ENCODE results near the gene CDHR5.

CDHR5 gene

GRCh38 chr11:598005-598680 lies 26.6 kb downstream of the CDHR5 start:
- TF ChIP-seq GATA2 (IDR thresholded peaks at IDR 0.05; ENCODE audit: low read depth, low read length): no peak
- no peak for TF ChIP-seq GATA3 (IDR thresholded peaks at IDR 0.05; ENCODE audit: low read depth, low read length)

GRCh38 chr11:597166-597725 lies 27.5 kb downstream of the CDHR5 start:
- TF ChIP-seq GATA3 (IDR thresholded peaks at IDR 0.05; ENCODE audit: low read depth, low read length) (no peak), GATA2 (IDR thresholded peaks at IDR 0.05; ENCODE audit: low read depth, low read length) (no peak)

- TF ChIP-seq GATA3 (IDR thresholded peaks at IDR 0.05; ENCODE audit: low read depth, low read length) (no peak), GATA2 (IDR thresholded peaks at IDR 0.05; ENCODE audit: low read depth, low read length) (no peak)
Observed at GRCh38 chr11:596374-596773, 28.4 kb downstream of the CDHR5 start.

DNA sequence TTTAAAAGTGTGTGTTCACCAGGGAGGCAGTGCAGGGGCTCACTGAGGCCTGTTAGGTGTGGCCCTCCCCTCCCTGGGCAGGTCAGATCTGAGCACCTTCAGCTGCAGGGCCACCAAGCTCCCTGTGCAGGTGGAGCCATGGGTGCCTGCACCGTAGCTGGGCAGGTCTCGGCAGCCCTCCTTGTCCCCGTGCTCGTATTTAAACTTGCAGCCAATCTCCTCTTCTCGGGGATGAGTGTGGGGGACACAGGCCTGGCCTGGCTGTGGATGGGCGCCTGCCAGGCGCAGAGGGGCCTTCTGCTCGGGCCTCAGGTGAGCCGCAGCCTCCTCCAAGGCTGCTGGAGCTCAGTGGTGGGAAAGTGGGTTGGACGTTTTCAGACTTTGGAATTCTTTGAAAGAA lies 29.4 kb downstream of the CDHR5 start:
- TF ChIP-seq GATA2 (IDR thresholded peaks at IDR 0.05; ENCODE audit: low read depth, low read length): no peak
- TF ChIP-seq GATA3 (IDR thresholded peaks at IDR 0.05; ENCODE audit: low read depth, low read length): no peak

- no peak for TF ChIP-seq GATA3 (IDR thresholded peaks at IDR 0.05; ENCODE audit: low read depth, low read length)
- TF ChIP-seq GATA2 (IDR thresholded peaks at IDR 0.05; ENCODE audit: low read depth, low read length): no peak
Observed at GRCh38 chr11:593347-593746, 31.4 kb downstream of the CDHR5 start.

DNA sequence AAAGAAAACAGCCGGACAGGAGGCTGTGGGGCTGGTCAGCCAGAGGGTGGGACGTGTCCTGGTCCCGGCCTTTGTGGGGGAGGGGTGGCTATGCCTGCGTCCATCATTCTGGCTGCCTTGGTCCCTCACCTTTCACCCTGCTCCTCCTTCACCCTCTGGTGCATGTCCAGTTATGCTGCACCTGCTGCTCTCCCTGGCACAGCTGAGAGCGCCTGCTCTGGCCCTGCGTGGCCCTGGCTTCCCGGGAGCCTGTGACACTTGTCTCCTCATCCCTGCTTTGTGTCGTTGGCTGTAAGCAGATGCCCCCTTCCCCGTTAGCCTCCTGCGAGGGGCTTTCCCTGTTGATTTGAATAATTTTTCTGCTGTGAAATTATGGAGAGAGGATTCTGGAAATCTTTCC lies 31.8 kb downstream of the CDHR5 start:
- TF ChIP-seq GATA3 (IDR thresholded peaks at IDR 0.05; ENCODE audit: low read depth, low read length) (no peak), GATA2 (IDR thresholded peaks at IDR 0.05; ENCODE audit: low read depth, low read length) (no peak)

DNA sequence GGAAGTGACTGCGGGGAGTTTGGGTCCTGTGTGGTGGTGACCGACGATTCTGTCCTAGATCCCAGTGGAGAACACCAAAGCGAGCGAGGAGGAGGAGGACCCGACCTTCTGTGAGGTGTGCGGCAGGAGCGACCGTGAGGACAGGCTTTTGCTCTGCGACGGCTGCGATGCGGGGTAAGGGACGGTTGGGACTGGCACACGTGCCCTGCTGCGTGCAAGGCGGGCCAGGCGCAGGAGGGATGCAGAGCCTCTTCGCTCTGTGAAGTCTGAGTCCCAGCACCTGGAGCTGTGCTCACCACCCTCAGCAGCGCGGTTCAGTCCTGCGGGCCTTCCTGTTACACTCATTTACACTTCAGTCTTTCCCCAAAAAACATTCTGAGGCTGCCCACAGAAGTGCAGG lies 32.3 kb downstream of the CDHR5 start:
- TF ChIP-seq GATA3 (IDR thresholded peaks at IDR 0.05; ENCODE audit: low read depth, low read length) (no peak), GATA2 (IDR thresholded peaks at IDR 0.05; ENCODE audit: low read depth, low read length) (no peak)

DNA sequence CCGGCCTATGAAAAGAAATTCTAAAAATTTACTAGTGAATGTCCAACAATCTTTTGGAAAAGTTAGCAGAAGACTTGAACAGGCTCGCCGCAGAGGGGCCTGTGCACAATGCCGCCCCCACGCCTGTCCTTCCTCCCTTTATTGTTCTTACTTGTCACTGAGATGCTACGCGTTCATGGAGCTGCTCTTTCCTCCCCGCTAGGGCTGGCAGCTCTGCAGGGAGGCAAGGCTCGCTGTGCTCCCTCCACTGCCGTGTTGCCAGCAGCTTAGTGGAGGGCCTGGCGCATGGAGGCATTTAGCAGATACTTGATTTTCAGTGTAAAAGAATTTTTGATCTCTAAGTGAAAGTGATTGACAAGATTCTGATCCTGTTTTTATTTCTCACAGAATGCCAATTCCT lies 33.8 kb downstream of the CDHR5 start:
- TF ChIP-seq GATA2 (IDR thresholded peaks at IDR 0.05; ENCODE audit: low read depth, low read length): no peak
- no peak for TF ChIP-seq GATA3 (IDR thresholded peaks at IDR 0.05; ENCODE audit: low read depth, low read length)

- TF ChIP-seq GATA2 (IDR thresholded peaks at IDR 0.05; ENCODE audit: low read depth, low read length): no peak
Observed at GRCh38 chr11:589798-590197, 35.0 kb downstream of the CDHR5 start.

- no peak for TF ChIP-seq GATA3 (IDR thresholded peaks at IDR 0.05; ENCODE audit: low read depth, low read length)
- TF ChIP-seq GATA2 (IDR thresholded peaks at IDR 0.05; ENCODE audit: low read depth, low read length): no peak
Observed at GRCh38 chr11:587978-588380, 36.8 kb downstream of the CDHR5 start.

DNA sequence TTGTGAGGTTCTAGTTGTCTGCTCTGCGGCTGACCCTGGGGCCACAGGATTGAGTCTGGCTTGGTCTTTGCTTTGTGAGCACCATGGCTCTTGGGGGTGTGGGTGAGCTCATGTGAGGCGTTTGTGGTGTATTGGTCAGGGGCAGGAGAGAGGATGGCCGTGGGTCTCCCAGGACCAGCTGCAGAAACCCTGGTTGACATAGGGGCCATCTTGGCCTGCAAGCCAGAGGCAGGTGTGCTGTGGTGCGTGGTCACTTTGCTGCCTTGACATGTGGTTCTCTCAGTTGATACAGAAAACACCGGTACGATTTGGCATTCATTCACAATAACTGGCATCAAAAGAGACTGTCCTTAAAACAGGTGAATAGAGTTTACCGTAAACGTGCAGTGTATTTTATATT lies 37.2 kb downstream of the CDHR5 start:
- TF ChIP-seq GATA2 (IDR thresholded peaks at IDR 0.05; ENCODE audit: low read depth, low read length): no peak
- TF ChIP-seq GATA3 (IDR thresholded peaks at IDR 0.05; ENCODE audit: low read depth, low read length): no peak

- TF ChIP-seq GATA2 (IDR thresholded peaks at IDR 0.05; ENCODE audit: low read depth, low read length) (no peak), GATA3 (IDR thresholded peaks at IDR 0.05; ENCODE audit: low read depth, low read length) (no peak)
Observed at GRCh38 chr11:586376-587316, 38.1 kb downstream of the CDHR5 start.

GRCh38 chr11:584287-584686 lies 40.5 kb downstream of the CDHR5 start:
- TF ChIP-seq GATA3 (IDR thresholded peaks at IDR 0.05; ENCODE audit: low read depth, low read length): no peak
- TF ChIP-seq GATA2 (IDR thresholded peaks at IDR 0.05; ENCODE audit: low read depth, low read length): no peak

GRCh38 chr11:581752-582151 lies 43.0 kb downstream of the CDHR5 start:
- no peak for TF ChIP-seq GATA3 (IDR thresholded peaks at IDR 0.05; ENCODE audit: low read depth, low read length)
- TF ChIP-seq GATA2 (IDR thresholded peaks at IDR 0.05; ENCODE audit: low read depth, low read length): no peak

GRCh38 chr11:581342-581741 lies 43.4 kb downstream of the CDHR5 start:
- TF ChIP-seq GATA3 (IDR thresholded peaks at IDR 0.05; ENCODE audit: low read depth, low read length): no peak
- TF ChIP-seq GATA2 (IDR thresholded peaks at IDR 0.05; ENCODE audit: low read depth, low read length): no peak

All from SH-SY5Y (cell line).